Fibroblast of villous mesenchyme (primary cell): ENCODE measurements around the gene FOXD4L1. TPM values are rescaled to one million over a fixed set of nuclear protein-coding genes. Genes with fewer than 3 reads are reported as not detected.
A peak's percentile ranks its signal among the peaks of the same experiment; 100 is the strongest.
"Not testable (repeated sequence)": the region's sequence is repeated elsewhere in the genome, so short reads cannot be mapped to it uniquely, and the experiment has no call there.

Experiments
- DNase-seq: peaks from one replicate; pipeline ENCODE4 v3.0.0-alpha.2; 2010; ENCODE audit warnings: low read depth
- H3K4me3 ChIP-seq: 2 replicates; pipeline ENCODE4 v1.5.1; 2011; ENCODE audit warnings: low read depth, mild to moderate bottlenecking, low read length
- total RNA-seq: library from RNA; depleted of rRNA; stranded (reverse); fragments of >200 nt; gene quantifications from 2 replicates; pipeline ENCODE4 v1.2.3, GENCODE V29; 2012

The FOXD4L1 gene
- total RNA-seq, 1 donor = under 0.01 TPM

DNA sequence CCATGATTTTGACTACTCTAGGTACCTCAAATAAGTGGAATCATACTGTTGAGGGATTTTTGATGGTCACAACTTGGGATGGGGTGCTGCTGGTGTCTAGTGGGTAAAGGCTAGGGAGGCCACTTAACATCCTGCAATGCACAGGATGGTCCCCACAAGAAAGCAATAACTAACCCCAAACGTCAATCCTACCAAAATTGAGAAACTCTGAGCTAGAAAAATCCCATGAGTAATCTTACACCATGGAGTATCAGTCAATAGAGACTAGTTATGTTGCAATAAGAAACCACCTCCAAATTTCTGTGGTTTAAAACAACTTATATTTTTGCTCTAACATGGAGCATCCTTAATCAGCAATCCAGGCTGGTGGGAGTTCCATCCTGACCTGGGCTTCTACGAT lies 18.6 kb downstream of the FOXD4L1 start:
- not testable (repeated sequence) for DNase-seq, H3K4me3 ChIP-seq

DNA sequence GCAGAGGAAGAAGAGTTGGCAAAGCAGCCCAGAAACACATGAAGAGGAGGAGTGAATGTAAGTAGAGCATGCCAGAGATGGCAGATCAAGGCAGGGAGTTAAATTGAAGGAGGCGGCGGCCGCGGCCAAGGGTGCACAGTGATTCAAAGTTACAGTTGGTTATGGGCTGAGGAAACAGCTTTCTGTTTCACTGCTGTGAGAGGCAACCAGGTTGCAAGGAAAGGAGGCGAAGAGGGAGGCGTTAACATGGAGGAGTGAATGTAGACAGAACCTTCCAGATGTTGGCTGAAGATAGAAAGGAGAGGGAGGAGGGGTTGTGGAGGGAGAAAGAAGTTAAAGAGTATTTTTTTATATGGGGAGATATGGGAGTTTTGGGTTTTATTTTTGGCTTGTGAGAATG lies 22.4 kb downstream of the FOXD4L1 start:
- peak; percentile 47 for DNase-seq
- not testable (repeated sequence) for H3K4me3 ChIP-seq

DNA sequence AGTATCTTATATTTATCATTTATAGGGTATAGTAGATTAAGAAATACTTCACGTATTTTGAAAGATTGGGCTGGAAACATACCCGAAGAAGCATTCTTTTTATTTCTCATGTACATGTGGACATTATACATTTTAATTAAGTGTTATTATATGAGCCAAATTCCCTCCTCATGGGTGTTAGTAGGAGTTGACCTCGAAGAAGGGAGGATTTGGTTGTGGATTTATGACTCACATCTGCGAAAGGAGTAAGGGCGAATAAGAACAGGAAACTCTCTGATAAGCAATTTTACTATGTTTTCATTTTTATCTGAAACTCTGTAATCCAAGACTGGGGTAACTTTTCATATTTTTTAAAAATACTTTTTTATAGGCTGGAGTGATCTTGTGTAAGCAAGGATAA lies 23.0 kb downstream of the FOXD4L1 start:
- H3K4me3 ChIP-seq = not testable (repeated sequence)
- DNase-seq = peak; percentile 71

DNA sequence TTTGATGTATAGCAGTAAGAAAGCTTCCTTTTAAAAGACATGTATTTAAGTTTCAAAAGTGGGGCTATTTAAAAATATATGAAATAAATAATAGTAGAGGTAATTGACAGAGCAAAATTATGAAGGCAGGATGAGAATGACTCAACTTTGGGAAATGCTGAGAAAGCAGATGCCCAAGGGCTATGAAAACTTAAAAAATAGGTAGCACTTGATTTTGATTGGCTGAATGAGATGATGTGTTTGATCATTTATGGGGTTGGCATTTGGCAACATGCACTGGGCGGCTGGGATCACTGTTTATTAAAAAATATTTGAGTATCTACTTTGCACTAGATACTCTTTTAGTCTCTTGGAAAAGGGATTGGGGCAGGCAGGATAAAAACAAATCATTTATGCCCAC lies 26.5 kb downstream of the FOXD4L1 start:
- H3K4me3 ChIP-seq, DNase-seq: not testable (repeated sequence)

DNA sequence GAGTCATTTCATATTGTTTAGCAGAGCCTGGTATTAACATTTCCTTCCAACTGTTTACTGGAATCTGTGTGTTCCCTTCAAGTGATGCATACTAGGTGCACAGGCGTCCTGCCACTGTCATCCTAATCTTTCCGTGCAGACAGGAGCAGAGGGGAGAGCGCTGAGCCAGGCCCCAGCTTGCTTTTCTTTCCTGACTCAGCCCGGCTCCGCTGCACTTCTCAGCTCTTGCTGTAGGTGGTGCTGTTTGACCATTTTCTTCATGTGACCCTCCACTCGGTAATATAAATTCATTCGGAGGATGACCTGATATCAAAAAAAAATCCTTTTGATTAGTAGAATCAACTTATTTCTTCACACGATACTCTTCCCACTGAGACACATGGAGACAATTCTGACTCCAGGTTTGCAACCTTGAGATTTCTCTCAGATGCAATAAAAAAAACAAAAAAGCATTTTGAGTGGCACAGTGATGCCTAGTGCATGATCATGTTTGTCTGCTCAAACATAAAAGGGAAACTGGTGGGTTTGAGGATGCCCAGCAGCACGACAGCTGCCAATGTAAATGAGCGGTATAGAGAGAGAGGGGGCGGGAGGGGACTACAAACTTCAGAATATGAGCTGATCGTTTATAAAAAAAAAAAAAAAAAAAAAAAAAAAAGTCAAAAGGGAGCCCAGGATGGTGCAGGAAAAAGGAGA lies 29.0 kb downstream of the FOXD4L1 start:
- not testable (repeated sequence) for H3K4me3 ChIP-seq, DNase-seq

DNA sequence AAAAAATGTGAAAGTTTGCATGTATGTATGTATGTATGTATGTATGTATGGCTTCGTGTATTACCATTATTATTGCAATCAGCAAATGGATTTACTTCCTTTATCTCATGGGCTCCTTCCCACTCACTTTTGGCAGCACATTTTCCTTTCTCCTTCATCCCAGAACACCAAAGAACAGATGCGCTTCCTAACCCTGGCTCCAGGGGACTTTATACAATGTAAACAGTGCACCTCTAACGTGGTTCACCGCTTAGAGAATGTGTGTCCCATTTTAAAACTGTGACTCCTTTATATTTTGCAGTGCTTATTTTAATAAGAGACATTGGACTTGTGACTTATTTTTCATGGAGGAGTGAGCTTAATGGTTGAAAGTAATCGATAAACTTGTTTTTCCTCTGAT lies 29.7 kb downstream of the FOXD4L1 start:
- H3K4me3 ChIP-seq, DNase-seq: not testable (repeated sequence)

DNA sequence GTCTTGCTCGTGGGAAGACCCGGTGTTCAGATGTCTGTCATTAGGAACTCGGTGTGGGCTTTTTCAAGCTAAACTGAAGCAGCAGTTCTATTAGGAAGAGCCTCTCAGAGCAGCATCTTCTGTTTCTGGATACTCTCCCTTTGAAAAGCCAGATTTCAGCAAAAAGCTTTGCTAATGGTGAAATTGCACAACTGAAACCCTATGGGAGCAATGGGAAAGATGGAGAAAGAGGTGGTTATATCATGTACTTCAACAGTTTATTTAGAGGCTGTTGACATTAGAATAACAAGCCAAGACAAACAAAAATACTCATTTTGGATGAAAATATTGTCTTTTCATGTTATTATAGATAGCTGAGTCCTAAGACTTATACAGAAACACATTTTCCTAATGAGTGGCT lies 30.4 kb downstream of the FOXD4L1 start:
- DNase-seq, H3K4me3 ChIP-seq: not testable (repeated sequence)

DNA sequence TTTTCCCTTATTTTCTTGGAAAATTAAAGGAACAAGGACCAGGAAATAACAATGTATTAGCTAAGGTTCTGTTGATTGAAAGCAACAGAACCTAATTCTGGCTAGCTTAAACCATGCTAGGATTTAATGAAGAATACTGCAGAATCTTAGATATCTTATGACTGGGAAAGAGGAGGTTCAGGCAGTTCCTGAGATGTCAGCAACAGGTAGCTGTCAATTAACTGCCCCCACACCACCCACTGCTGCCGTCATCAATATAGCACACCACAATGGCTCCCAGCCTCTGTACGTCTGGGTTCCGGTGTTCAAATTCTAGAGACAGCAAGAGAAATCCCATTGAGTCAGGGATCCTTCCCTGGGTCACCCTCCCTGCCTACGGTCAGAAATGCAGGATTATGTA lies 34.5 kb downstream of the FOXD4L1 start:
- H3K4me3 ChIP-seq, DNase-seq: not testable (repeated sequence)

DNA sequence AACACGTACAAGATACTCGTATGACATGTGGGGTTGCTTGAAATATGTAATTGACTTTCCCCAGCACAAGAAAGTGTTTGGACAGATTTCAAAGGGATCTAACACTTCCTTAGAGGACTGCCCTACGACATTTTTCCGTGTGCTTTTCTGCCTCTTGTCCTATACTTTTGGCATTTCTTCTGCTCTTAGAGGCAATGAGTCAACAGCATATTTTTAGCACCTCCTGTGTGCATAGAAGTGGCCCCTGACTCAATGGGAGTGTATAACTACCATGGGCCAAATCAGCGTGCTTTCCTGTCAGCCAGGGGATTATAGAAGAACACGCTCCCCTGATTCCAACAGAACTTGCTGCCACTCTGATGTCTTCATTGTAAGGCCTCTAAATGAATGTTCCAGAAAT lies 38.1 kb downstream of the FOXD4L1 start:
- H3K4me3 ChIP-seq, DNase-seq: not testable (repeated sequence)

DNA sequence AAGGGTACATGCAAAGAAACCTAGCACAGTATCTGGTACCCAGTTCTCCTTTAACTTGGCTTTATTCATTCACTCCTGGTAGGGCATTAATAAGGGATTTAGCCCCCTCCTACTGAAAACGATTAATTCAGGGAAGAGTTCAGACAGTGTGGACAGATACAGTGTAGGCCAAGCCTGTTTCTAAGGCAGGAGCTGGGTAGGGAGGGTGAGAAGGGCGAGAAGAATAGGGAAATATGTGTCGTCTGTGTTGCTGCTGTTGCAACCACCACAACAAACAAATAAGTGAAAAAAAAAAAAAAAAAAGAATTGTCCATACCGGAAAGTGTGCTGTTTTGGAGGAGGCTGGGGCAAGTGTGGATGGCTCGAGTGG lies 42.4 kb downstream of the FOXD4L1 start:
- not testable (repeated sequence) for H3K4me3 ChIP-seq, DNase-seq

DNA sequence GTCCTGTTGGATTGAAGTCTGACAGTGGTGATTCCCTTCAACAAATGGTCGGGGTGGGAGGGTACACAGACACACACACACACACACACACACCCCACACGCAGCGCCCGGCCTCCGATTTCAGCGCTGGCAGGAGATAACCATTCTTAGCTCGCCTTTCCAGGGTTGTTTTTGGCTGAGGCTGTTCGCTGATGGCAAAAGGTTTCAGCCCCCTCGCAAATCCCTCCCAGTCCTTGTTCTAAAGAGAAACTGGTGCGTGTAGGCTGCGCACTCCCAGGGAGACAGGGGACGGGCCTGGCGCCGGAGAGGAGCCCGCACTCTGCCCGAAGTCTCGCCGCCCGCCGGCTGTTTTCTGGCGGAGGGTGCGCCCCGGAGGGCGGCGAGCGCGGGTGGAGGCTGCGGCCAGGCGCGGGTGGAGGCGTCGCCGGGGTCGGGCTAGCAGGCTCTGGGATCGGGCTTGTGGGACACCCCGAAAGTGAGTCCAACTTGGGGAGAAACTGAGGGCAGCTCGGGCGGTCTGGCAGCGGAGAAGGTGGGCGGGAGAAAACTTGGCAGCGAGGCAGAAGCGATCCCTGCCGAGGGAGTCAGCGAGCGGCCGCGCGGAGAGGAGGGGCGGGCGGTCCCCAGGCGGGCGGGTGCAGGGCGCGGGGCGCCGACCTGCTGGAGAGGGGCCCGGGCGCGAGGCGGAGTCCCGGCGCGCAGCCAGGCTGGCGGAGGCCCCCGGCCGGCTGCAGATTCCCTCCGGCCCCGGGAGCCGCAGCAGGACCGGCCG lies 42.9 kb downstream of the FOXD4L1 start:
- DNase-seq = peak; percentile 38
- peak overlapping the region; percentile 55 for H3K4me3 ChIP-seq

DNA sequence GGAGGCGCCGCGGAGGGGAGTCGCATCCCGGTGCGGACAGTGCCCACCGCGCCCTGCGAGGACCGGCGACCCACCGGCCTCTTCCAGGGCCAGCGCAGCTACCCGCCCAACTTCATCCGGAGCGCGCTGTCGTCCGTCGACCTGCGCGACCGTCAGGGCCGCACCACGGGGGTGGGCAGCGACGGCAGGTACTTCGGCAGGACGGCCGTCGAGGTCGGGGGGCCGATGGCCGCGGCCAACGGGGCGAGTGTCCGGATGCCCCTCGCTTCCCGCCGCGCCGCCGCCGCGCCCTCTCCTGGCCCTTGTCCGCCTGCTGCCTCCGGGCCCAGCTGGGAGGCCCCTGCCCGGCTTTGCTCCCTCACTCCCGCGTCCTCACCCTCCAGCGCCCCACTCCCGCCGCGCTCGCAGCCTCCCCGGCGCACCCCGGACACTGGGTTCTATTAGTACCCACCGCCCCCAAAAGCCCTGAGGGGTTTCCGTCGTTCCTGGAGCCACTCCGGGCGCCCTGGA lies 43.6 kb downstream of the FOXD4L1 start:
- peak overlapping the region; percentile 39 for H3K4me3 ChIP-seq
- not testable (repeated sequence) for DNase-seq

DNA sequence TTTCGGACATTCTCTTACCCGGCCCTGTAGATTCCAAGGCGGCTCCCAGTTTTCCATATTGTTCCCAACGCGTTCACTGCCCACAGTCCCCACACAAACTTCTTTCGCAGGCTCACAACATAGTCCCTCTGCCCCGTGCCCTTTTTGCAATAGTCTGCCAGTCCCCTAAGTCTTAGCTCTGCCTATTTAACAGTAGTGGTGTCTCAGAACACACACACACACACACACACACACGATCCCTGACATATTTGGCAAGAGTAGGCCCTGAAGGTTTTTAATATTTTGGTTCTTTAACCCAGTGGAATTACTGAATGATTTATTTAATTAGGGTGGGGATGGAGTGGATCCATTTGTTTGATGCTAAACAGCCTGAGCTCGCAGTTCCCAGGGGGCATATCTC lies 44.1 kb downstream of the FOXD4L1 start:
- H3K4me3 ChIP-seq, DNase-seq: not testable (repeated sequence)

Other genes with a start within 250 kb of the FOXD4L1 start
- 1.3 and 1.9 TPM in 2 replicates for gene PAX8, start 219.7 kb upstream of the FOXD4L1 start, total RNA-seq
- 22.9 and 29.4 TPM in 2 replicates for gene ZNG1B, start 61.0 kb upstream of the FOXD4L1 start, total RNA-seq
- gene RABL2A, start 128.6 kb downstream of the FOXD4L1 start, total RNA-seq = 7.8 and 8.1 TPM in 2 replicates